ENCODE data around the gene NSL1.

DNA sequence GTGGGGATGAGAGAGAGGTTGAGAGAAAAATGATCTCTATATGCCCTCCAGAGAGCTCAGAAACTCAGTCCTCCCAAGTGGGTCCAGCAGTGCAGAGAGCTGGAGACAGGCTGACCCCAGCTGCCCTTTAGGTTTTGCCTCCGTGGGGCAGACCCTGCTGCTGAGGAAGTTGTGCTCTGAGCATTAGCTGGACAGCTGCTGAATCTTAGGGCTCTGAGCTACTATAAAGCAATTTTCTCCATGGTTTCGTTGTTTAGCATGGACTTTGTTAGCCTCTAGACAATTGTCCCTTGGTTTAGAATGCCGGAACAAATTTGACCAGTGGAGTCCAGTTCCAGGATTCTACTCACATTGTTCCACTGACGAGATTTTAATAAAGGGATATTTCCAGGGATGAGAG lies 114.0 kb downstream of the NSL1 start:
- TF ChIP-seq POLR2A (IDR thresholded peaks at IDR 0.05) (no peak), CTCF (IDR thresholded peaks at IDR 0.05) (no peak)
